ENCODE results near the gene SHISA8. TPM values are rescaled to one million over a fixed set of nuclear protein-coding genes. Genes with fewer than 3 reads are reported as not detected.

SHISA8 gene
- polyA plus RNA-seq, 1 experiment: not detected

DNA sequence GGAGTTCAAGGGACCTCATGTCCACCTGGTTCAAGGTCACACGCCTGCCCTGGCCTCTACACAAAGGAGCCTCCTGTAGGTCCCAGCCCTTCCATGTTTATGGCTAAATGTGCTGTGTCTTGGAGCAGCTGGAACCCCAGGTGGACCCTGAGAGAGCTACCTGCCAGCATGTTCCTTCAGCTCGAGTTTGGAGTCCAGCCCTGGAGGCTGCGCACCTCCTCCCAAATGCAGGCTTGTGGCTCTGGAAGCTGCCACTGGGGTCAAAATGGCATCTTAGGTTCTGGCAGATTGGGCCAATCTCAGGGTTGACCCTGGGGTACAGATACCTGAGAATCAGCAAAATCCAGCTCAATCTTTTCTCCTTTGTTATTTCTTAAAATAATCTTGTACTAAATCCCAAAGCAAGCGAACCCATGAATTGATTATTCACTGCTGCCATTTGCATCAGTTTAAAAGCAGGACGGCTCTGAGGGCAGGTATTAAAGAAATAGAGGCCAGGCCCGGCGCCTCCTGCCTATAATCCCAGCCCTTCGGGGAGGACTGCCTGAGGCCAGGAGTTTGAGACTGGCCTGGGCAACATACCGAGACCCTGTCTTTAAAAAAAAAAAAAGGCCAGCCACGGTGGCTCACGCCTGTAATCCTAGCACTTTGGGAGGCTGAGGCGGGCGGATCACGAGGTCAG lies 8.9 kb upstream of the SHISA8 start:
- no peak overlapping the region for H3K27ac ChIP-seq (ENCODE audit: low read depth, low read length)
- POLR2A ChIA-PET: no interaction called here
- TF ChIP-seq, protein P1, sequence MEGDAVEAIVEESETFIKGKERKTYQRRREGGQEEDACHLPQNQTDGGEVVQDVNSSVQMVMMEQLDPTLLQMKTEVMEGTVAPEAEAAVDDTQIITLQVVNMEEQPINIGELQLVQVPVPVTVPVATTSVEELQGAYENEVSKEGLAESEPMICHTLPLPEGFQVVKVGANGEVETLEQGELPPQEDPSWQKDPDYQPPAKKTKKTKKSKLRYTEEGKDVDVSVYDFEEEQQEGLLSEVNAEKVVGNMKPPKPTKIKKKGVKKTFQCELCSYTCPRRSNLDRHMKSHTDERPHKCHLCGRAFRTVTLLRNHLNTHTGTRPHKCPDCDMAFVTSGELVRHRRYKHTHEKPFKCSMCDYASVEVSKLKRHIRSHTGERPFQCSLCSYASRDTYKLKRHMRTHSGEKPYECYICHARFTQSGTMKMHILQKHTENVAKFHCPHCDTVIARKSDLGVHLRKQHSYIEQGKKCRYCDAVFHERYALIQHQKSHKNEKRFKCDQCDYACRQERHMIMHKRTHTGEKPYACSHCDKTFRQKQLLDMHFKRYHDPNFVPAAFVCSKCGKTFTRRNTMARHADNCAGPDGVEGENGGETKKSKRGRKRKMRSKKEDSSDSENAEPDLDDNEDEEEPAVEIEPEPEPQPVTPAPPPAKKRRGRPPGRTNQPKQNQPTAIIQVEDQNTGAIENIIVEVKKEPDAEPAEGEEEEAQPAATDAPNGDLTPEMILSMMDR (IDR thresholded peaks at IDR 0.05; ENCODE audit: low read depth, low read length): no peak
- H3K27me3 ChIP-seq (ENCODE audit: control insufficient read depth, insufficient read depth, low read length): peaks cover 12% of the 10 kb centered on the region
- DNase-seq (ENCODE audit: low read depth, low spot score): no peak
- CTCF ChIA-PET: interaction anchor here (0.8 to 4.2 kb wide), 2 partner anchors 17 to 177 kb away, joined by 3 to 22 read pairs; no protein-coding TSS in a partner anchor
- H3K4me3 ChIP-seq (ENCODE audit: low read depth, low read length): no peak overlapping the region
- H3K9me3 ChIP-seq (ENCODE audit: control insufficient read depth, insufficient read depth, low read length): peaks cover 4% of the 10 kb centered on the region; the same call in 1 of the 2 replicates

- Histone ChIP-seq H3K4me3 (ENCODE audit: low read depth, low read length) (no peak overlapping the region), H3K9me3 (ENCODE audit: control insufficient read depth, insufficient read depth, low read length) (peaks cover 4% of the 10 kb centered on the region; the same call in 1 of the 2 replicates), H3K27ac (ENCODE audit: low read depth, low read length) (no peak overlapping the region), H3K27me3 (ENCODE audit: control insufficient read depth, insufficient read depth, low read length) (peaks cover 12% of the 10 kb centered on the region)
- no peak for DNase-seq (ENCODE audit: low read depth, low spot score)
- ChIA-PET CTCF (interaction anchor here (0.8 to 1.2 kb wide), 2 partner anchors 18 to 177 kb away, joined by 3 to 4 read pairs; no protein-coding TSS in a partner anchor), POLR2A (no interaction called here)
- TF ChIP-seq, protein P1 (IDR thresholded peaks at IDR 0.05; ENCODE audit: low read depth, low read length): no peak
Observed at GRCh38 chr22:41922940-41923594, 8.2 kb upstream of the SHISA8 start.

DNA sequence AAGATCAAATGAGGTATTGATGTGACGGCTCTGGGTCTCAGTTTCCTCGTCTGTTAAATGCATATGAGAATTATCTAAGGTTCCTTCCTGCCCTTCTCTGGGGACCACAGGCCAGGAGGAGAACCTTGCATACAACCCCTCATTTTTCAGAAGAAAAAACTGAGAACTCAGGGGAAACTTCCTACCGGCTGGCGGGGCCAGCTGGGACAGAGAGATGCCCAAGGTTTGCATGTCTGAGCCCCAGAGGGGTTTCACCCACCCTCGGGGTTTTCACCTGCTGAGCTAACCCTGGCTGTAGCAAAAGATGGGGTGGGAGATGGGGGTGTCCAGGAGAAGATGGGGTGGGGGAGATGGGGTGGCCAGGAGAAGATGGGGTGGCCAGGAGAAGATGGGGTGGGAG lies 7.5 kb upstream of the SHISA8 start:
- no peak for DNase-seq (ENCODE audit: low read depth, low spot score)
- ChIA-PET POLR2A (no interaction called here), CTCF (interaction anchor here (1.2 kb wide), 1 partner anchor 177 kb away, joined by 4 read pairs; no protein-coding TSS in a partner anchor)
- H3K4me3 ChIP-seq (ENCODE audit: low read depth, low read length): no peak overlapping the region
- H3K9me3 ChIP-seq (ENCODE audit: control insufficient read depth, insufficient read depth, low read length): peaks cover 4% of the 10 kb centered on the region; the same call in 1 of the 2 replicates
- H3K27ac ChIP-seq (ENCODE audit: low read depth, low read length): no peak overlapping the region
- TF ChIP-seq, protein P1 (IDR thresholded peaks at IDR 0.05; ENCODE audit: low read depth, low read length): no peak
- H3K27me3 ChIP-seq (ENCODE audit: control insufficient read depth, insufficient read depth, low read length): peaks cover 15% of the 10 kb centered on the region

DNA sequence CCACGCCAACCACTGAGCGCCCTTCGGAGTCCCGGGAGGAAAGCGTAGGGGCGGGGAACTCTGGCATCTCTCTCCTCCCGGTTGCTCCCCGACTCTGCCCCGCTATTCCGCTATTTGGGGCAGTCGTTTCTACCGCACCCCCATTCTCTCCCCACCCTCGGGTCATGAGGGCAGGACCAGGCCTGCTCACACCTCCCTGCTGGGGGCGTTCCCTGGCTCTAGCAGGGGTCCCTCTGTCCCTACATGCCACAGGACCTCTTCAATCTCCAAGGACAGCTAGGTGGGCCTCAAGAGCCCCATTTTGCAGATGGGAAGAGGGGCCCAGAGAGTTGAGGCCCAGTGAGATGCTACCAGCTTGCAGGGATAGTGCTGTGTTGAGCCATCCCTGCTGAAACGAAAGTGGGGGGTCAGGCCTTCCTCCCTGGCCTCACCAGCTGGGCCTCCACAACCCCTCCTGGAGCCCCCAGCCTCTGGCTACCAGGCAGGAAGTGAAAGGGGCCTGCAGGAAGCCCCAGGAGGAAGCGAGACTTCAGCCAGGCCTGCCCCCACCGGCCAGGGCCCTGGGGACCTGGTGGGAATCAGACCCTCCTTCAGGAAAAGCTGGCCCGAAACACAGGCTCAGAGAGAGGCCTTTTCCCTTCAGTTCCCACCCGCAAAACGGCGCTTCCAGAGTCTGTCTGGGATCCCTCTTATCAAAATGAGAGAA lies 5.5 kb upstream of the SHISA8 start:
- Histone ChIP-seq H3K9me3 (ENCODE audit: control insufficient read depth, insufficient read depth, low read length) (peaks cover 4% of the 10 kb centered on the region; the same call in 1 of the 2 replicates), H3K27me3 (ENCODE audit: control insufficient read depth, insufficient read depth, low read length) (peaks cover 27% of the 10 kb centered on the region), H3K4me3 (ENCODE audit: low read depth, low read length) (no peak overlapping the region), H3K27ac (ENCODE audit: low read depth, low read length) (no peak overlapping the region)
- ChIA-PET CTCF (interaction anchor here (1.6 to 1.7 kb wide), 2 partner anchors 21 to 223 kb away, joined by 5 read pairs; no protein-coding TSS in a partner anchor), POLR2A (no interaction called here)
- no peak for DNase-seq (ENCODE audit: low read depth, low spot score)
- TF ChIP-seq, protein P1 (IDR thresholded peaks at IDR 0.05; ENCODE audit: low read depth, low read length): no peak
